Testis (tissue), 3 donors: ENCODE measurements around the gene DCTN4. TPM values are rescaled to one million over a fixed set of nuclear protein-coding genes. Genes with fewer than 3 reads are reported as not detected.
A peak's percentile ranks its signal among the peaks of the same experiment; 100 is the strongest.

Experiments
- DNase-seq: peaks from one replicate; pipeline ENCODE4 v3.0.0-alpha.2; 2019
- H3K27ac ChIP-seq, 2 donors: fragments of 200-600 bp; sonication (generic); one replicate each; pipeline ENCODE4 v1.5.1; 2019
- H3K27me3 ChIP-seq: fragments of 200-600 bp; sonication (generic); one replicate; pipeline ENCODE4 v1.5.1; 2019
- H3K36me3 ChIP-seq: fragments of 200-600 bp; sonication (generic); one replicate; pipeline ENCODE4 v1.5.1; 2017; ENCODE audit warnings: low read depth; ENCODE audit errors: missing control alignments
- H3K4me1 ChIP-seq: fragments of 200-600 bp; sonication (generic); one replicate; pipeline ENCODE4 v1.5.1; 2019
- H3K4me3 ChIP-seq, 2 donors: fragments of 200-600 bp; sonication (generic); one replicate each; pipeline ENCODE4 v1.5.1; 2017 to 2019
- H3K9me3 ChIP-seq: fragments of 200-600 bp; sonication (generic); one replicate; pipeline ENCODE4 v1.5.1; 2017
- CTCF ChIP-seq, 3 experiments: fragments of 450-650 bp in 2 of 3; fragments of 200-600 bp in 1 of 3; sonication (generic) in 1 of 3; IDR thresholded peaks; one replicate each; pipeline ENCODE4 v1.5.1; 2016 to 2019; ENCODE audit warnings: antibody characterized with exemption in 3 of 3, mild to moderate bottlenecking in 2 of 3, moderate library complexity in 1 of 3
- POLR2A ChIP-seq: fragments of 450-650 bp; IDR thresholded peaks from one replicate; pipeline ENCODE4 v1.6.1; 2017; ENCODE audit warnings: antibody characterized with exemption, mild to moderate bottlenecking, moderate library complexity
- WGBS, 2 donors: methylation state at CpG; one replicate each; pipeline ENCODE4 v1.1.5; 2018; 5-methylcytosine and 5-hydroxymethylcytosine counted together
- intact Hi-C: fragments of 100-400 bp; cut with DNase I; formaldehyde crosslinking; loops from one replicate; pipeline ENCODE4 v1.15.1; 2023; ENCODE audit warnings: low total_unique reads
- polyA plus RNA-seq: library from polyadenylated mRNA; stranded (reverse); fragments of 350-450 nt; fragmentation: Illumina TruSeq; extraction: RNeasy Lipid Tissue Mini Kit (QIAGEN cat#74804); gene quantifications from one replicate; pipeline ENCODE4 v1.2.3, GENCODE V29; 2014; ENCODE audit warnings: low read depth, low replicate concordance; ENCODE audit not compliant: insufficient read depth
- total RNA-seq, 2 donors: library from RNA; depleted of rRNA; stranded (reverse); fragments of >200 nt; gene quantifications; one replicate each; pipeline ENCODE4 v1.2.3, GENCODE V29; 2016

Gene DCTN4
- total and polyA plus RNA-seq, 3 donors from 2014 or later, result 55.7 to 94.0 (median 91.5) TPM

DNA sequence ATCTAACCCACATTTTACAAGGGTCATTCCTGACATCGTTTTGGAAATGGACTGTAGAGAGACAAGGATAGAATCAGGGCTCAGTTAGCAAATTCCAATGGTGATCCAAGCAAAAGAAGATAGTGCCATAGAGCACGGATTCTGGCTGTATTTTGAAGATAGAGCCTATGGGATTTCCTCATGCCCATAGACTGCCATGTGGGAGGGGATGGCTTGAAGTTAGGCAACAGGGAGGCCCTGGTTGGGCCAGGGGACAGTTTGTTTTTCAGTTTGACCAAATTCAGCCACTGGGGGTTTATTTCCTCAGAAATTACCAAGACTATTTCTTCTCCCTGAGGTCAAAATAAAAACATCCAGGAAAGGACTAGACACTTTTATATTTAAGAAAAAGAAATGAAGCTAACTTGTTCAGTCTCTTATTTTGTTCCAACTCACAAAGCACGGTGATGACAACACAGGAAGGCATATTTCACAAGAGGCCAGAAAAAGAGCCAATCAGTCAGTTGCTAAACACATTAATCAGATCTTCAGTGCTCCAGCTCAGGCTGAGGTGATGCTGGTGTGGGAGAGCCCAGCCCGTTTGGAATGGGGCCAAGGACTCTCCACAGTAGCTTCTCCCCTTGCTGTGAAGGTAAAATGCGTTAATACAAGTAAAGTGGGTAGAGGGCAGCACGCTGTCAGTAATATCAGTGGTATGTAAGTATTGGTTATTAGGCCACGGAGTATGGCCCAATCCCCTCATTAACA is 4.4 kb upstream of the DCTN4 start:
- WGBS, 2 donors, result 50 to 51% methylated on average over 7 of the region's 7 CpGs
- Histone ChIP-seq H3K36me3 (no peaks in the 10 kb centered on the region), H3K27me3 (no peaks in the 10 kb centered on the region), H3K4me3 (no peak overlapping the region), H3K27ac (peak overlapping the region in 1 of 2 donors; percentile 47), H3K9me3 (no peaks in the 10 kb centered on the region), H3K4me1 (no peaks in the 10 kb centered on the region)
- no peak for TF ChIP-seq POLR2A
- TF ChIP-seq CTCF (IDR thresholded peaks at IDR 0.05), result no peak
- intact Hi-C loops, result no loop called here
- DNase-seq, result peak; percentile 60

DNA sequence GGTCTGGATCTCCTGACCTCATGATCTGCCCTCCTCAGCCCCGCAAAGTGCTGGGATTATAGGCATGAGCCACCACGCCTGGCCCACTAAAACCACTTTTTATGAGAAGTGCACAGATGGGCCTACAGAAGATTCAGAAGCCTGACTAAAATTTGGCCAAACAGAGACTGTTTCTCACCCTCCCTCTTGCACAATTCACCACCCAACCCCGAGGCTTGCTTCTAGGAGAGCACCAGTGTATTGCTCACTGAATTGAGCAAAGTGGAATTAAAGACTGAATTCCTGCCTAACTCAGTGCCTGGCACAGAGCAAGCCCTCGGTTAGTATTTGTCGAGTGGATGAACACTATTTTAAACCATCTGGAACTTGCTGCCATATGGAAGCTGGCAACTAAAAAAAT is 3.4 kb upstream of the DCTN4 start:
- 92 to 93% methylated on average over 5 of the region's 5 CpGs for WGBS, 2 donors
- DNase-seq, result no peak
- no peak overlapping the region for H3K27ac ChIP-seq
- no peaks in the 10 kb centered on the region for H3K27me3 ChIP-seq
- no peak for TF ChIP-seq POLR2A
- TF ChIP-seq CTCF (IDR thresholded peaks at IDR 0.05), result no peak
- intact Hi-C loops, result no loop called here
- H3K4me3 ChIP-seq, result no peak overlapping the region
- H3K4me1 ChIP-seq, result peaks cover 3% of the 10 kb centered on the region
- H3K9me3 ChIP-seq, result no peaks in the 10 kb centered on the region
- no peaks in the 10 kb centered on the region for H3K36me3 ChIP-seq

DNA sequence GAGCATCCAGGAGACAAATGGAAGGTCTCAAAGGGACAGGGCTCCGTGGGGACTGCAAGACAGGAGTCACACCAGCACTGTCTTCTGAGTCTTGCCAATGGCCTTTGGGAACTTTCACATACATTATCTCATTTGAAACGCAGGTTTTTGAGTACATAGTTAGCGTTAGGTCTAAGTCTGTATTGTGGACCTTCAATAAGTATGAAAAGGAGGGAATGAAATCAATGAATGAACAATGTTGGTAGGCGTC is 442 bp upstream of the DCTN4 start:
- WGBS, 2 donors, result 40 to 45% methylated on average over 4 of the region's 4 CpGs
- no peak for TF ChIP-seq POLR2A
- TF ChIP-seq CTCF (IDR thresholded peaks at IDR 0.05), result no peak
- DNase-seq, result no peak
- Histone ChIP-seq H3K4me1 (peaks cover 7% of the 10 kb centered on the region), H3K4me3 (peak overlapping the region; percentile 79 to 81), H3K27ac (peak overlapping the region; percentile 99), H3K36me3 (no peaks in the 10 kb centered on the region), H3K27me3 (no peaks in the 10 kb centered on the region), H3K9me3 (no peaks in the 10 kb centered on the region)
- intact Hi-C loops, result no loop called here

DNA sequence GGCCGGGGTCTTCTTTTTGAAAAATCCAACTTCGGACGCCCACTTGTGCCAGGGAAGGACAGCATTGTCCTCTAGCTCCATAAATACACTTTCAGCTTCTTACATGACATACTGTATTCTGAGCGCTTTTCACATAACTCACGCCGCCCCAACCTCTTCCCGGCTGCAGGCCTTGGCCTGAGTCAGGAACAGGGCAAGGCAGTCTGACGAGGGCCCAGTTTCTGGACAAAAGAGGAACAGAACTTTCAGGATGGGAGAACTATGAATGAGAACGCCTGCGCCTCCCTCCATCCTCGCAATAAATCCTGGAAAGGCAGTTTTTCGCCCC is 650 bp downstream of the DCTN4 start:
- Histone ChIP-seq H3K27ac (peak overlapping the region; percentile 99), H3K9me3 (no peaks in the 10 kb centered on the region), H3K4me3 (peak overlapping the region; percentile 79 to 81), H3K4me1 (peaks cover 7% of the 10 kb centered on the region), H3K27me3 (no peaks in the 10 kb centered on the region), H3K36me3 (no peaks in the 10 kb centered on the region)
- intact Hi-C loops, result no loop called here
- TF ChIP-seq CTCF (IDR thresholded peaks at IDR 0.05), result no peak
- no peak for TF ChIP-seq POLR2A
- DNase-seq, result no peak
- 1 to 2% methylated on average over 12 of the region's 12 CpGs for WGBS, 2 donors

DNA sequence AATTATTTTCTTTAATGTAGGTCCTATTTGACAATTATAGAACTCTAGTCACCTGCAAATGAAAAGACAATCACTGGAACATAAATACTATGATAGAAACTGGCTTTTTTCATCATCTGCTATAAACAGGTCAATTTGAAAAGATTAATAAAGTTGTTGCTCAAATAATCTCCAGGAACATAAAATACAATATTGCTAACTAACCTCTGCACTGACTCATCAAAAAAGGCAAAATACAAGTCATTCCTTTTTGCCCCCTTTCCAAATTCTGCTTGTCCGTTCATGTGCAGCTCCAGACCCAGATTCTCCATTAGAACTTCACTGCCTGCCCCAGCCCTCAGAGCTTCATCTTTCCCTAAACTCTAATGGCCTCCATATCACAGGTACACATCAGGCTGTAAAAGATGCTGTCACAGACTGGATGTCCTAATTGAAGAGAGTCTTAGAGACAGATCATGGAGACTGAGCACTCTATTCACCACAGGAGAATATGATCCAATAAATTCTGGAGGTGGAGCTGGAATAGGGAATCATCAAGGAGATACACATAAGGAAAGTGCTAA is 1.6 kb downstream of the DCTN4 start:
- Histone ChIP-seq H3K4me3 (no peak overlapping the region), H3K27me3 (no peaks in the 10 kb centered on the region), H3K27ac (peak overlapping the region; percentile 99), H3K4me1 (peaks cover 7% of the 10 kb centered on the region), H3K36me3 (no peaks in the 10 kb centered on the region), H3K9me3 (no peaks in the 10 kb centered on the region)
- intact Hi-C loops, result no loop called here
- 65 to 66% methylated on average over 1 of the region's 1 CpG for WGBS, 2 donors
- TF ChIP-seq CTCF (IDR thresholded peaks at IDR 0.05) (no peak), POLR2A (no peak)
- DNase-seq, result no peak
